Tibial nerve (tissue), 4 donors: Measurements from ENCODE around the gene CIROP. TPM values are rescaled to one million over a fixed set of nuclear protein-coding genes. Genes with fewer than 3 reads are reported as not detected.
A peak's percentile ranks its signal among the peaks of the same experiment; 100 is the strongest.

Source experiments
- DNase-seq, 2 donors: peaks; one replicate each; pipeline ENCODE4 v3.0.0-alpha.2; 2019; ENCODE audit warnings: low spot score in 2 of 2
- H3K27ac ChIP-seq, 4 donors: fragments of 200-600 bp; sonication (generic) in 3 of 4; one replicate each; pipeline ENCODE4 v1.5.1; 2017 to 2019; ENCODE audit warnings: mild to moderate bottlenecking in 1 of 4
- H3K27me3 ChIP-seq, 2 donors: fragments of 200-600 bp; sonication (generic) in 1 of 2; one replicate each; pipeline versions ENCODE4 v1.5.1 to v1.6.0; 2017 to 2019
- H3K36me3 ChIP-seq, 3 donors: fragments of 200-600 bp; sonication (generic); one replicate each; pipeline ENCODE4 v1.5.1; 2018 to 2019
- H3K4me1 ChIP-seq, 4 donors: fragments of 200-600 bp; sonication (generic) in 3 of 4; one replicate each; pipeline ENCODE4 v1.5.1; 2017 to 2019
- H3K4me3 ChIP-seq, 4 donors: fragments of 200-600 bp; sonication (generic) in 3 of 4; one replicate each; pipeline ENCODE4 v1.5.1; 2017 to 2019; ENCODE audit warnings: mild to moderate bottlenecking in 1 of 4, moderate library complexity in 1 of 4
- H3K9me3 ChIP-seq, 4 donors: fragments of 200-600 bp; sonication (generic) in 3 of 4; one replicate each; pipeline ENCODE4 v1.5.1; 2017 to 2019
- CTCF ChIP-seq, 5 experiments: fragments of 200-600 bp in 3 of 5; fragments of 450-650 bp in 2 of 5; sonication (generic) in 3 of 5; IDR thresholded peaks; one replicate each; pipeline ENCODE4 v1.5.1; 2016 to 2019; ENCODE audit warnings: antibody characterized with exemption in 5 of 5, mild to moderate bottlenecking in 3 of 5, moderate library complexity in 2 of 5
- EP300 ChIP-seq, 2 donors: sonication (generic); formaldehyde crosslinking; IDR thresholded peaks; one replicate each; pipeline ENCODE4 v1.6.1; 2017; ENCODE audit warnings: antibody characterized with exemption in 2 of 2, mild to moderate bottlenecking in 1 of 2
- POLR2A ChIP-seq, 2 donors: fragments of 450-650 bp; IDR thresholded peaks; one replicate each; pipeline ENCODE4 v1.6.1; 2017; ENCODE audit warnings: antibody characterized with exemption in 2 of 2, mild to moderate bottlenecking in 2 of 2, moderate library complexity in 2 of 2
- WGBS, 2 donors: methylation state at CpG; one replicate each; pipeline ENCODE4 v1.1.5; 2018; 5-methylcytosine and 5-hydroxymethylcytosine counted together
- total RNA-seq, 4 donors: library from RNA; depleted of rRNA; stranded (reverse); fragments of >200 nt; gene quantifications; one replicate each; pipeline ENCODE4 v1.1.0, GENCODE V29; 2016

CIROP gene
- total RNA-seq, 4 donors from 2014 or later = not detected

GRCh38 chr14:23071244-23071920, 33.4 kb downstream of the CIROP start:
- peaks cover 0 to 67% (median 17%) of the 10 kb centered on the region in 3 donors for H3K36me3 ChIP-seq
- H3K27me3 ChIP-seq = no peaks in the 10 kb centered on the region
- 1% methylated on average over 14 of the region's 14 CpGs for WGBS, 2 donors
- DNase-seq = peak; percentile 65 to 80
- peak in 1 of 2 donors; percentile 83 for TF ChIP-seq EP300 (IDR thresholded peaks at IDR 0.05)
- peak in 1 of 2 donors; percentile 51 for TF ChIP-seq POLR2A (IDR thresholded peaks at IDR 0.05)
- TF ChIP-seq CTCF (IDR thresholded peaks at IDR 0.05) = peak in 1 of 5 experiments; percentile 10
- H3K4me1 ChIP-seq = peaks cover 0 to 46% (median 22%) of the 10 kb centered on the region in 4 donors
- no peaks in the 10 kb centered on the region for H3K9me3 ChIP-seq
- peak overlapping the region; percentile 69 to 91 (median 80) for H3K27ac ChIP-seq
- H3K4me3 ChIP-seq = peak overlapping the region; percentile 41 to 68 (median 60)

- no peak for DNase-seq
- Histone ChIP-seq H3K36me3 (peaks cover 0 to 67% (median 13%) of the 10 kb centered on the region in 3 donors), H3K27ac (peak overlapping the region; percentile 69 to 91 (median 80)), H3K4me3 (peak overlapping the region; percentile 41 to 68 (median 60)), H3K4me1 (peaks cover 0 to 45% (median 22%) of the 10 kb centered on the region in 4 donors), H3K9me3 (no peaks in the 10 kb centered on the region), H3K27me3 (no peaks in the 10 kb centered on the region)
- WGBS, 2 donors = 6 to 8% methylated on average over 10 of the region's 10 CpGs
- TF ChIP-seq POLR2A (IDR thresholded peaks at IDR 0.05) (no peak), EP300 (IDR thresholded peaks at IDR 0.05) (no peak), CTCF (IDR thresholded peaks at IDR 0.05) (no peak)
These were observed 34.3 kb downstream of the CIROP start for GRCh38 chr14:23070262-23071129.

- Histone ChIP-seq H3K4me1 (peaks cover 0 to 45% (median 22%) of the 10 kb centered on the region in 4 donors), H3K27me3 (no peaks in the 10 kb centered on the region), H3K4me3 (no peak overlapping the region), H3K9me3 (no peaks in the 10 kb centered on the region), H3K27ac (no peak overlapping the region), H3K36me3 (peaks cover 0 to 67% (median 16%) of the 10 kb centered on the region in 3 donors)
- WGBS, 2 donors = 80 to 83% methylated on average over 4 of the region's 4 CpGs
- DNase-seq = no peak
- TF ChIP-seq POLR2A (IDR thresholded peaks at IDR 0.05) (no peak), EP300 (IDR thresholded peaks at IDR 0.05) (no peak), CTCF (IDR thresholded peaks at IDR 0.05) (no peak)
These were observed 35.4 kb downstream of the CIROP start for GRCh38 chr14:23069413-23069806.

- H3K4me1 ChIP-seq = peaks cover 0 to 45% (median 22%) of the 10 kb centered on the region in 4 donors
- TF ChIP-seq CTCF (IDR thresholded peaks at IDR 0.05) (peak; percentile 93 to 97 (median 95)), POLR2A (IDR thresholded peaks at IDR 0.05) (no peak)
- WGBS, 2 donors = 27 to 29% methylated on average over 8 of the region's 8 CpGs
- H3K36me3 ChIP-seq = peaks cover 5 to 67% (median 21%) of the 10 kb centered on the region in 3 donors
- peak overlapping the region in 1 of 4 donors; percentile 17 for H3K27ac ChIP-seq
- no peaks in the 10 kb centered on the region for H3K27me3 ChIP-seq
- H3K4me3 ChIP-seq = no peak overlapping the region
- H3K9me3 ChIP-seq = no peaks in the 10 kb centered on the region
- peak; percentile 53 to 89 for DNase-seq
These were observed 35.9 kb downstream of the CIROP start for GRCh38 chr14:23068789-23069412.
